GM23338 (cell line): ENCODE measurements around the gene ZBTB7C. TPM values are rescaled to one million over a fixed set of nuclear protein-coding genes. Genes with fewer than 3 reads are reported as not detected.

Source experiments
- ATAC-seq: fragments of 200-7000 bp; cut with Tn5 transposase; 3 replicates; pipeline ENCODE4 v1.9.1; 2020
- DNase-seq: peaks from one replicate; pipeline ENCODE4 v3.0.0-alpha.2; 2015; ENCODE audit warnings: low spot score
- H2AFZ ChIP-seq: fragments of 200-600 bp; sonication (generic); 2 replicates; pipeline ENCODE4 v1.8.0; 2016; ENCODE audit warnings: antibody characterized with exemption, mild to moderate bottlenecking, moderate library complexity
- H3F3A ChIP-seq: fragments of 200-600 bp; sonication (generic); replicated peaks from 2 replicates; pipeline ENCODE4 v1.8.0; 2017; ENCODE audit warnings: antibody characterized with exemption, mixed run types, low read depth
- H3K27ac ChIP-seq: fragments of 200-600 bp; sonication (generic); 2 replicates; pipeline ENCODE4 v1.6.1; 2016; ENCODE audit warnings: low read depth
- H3K27me3 ChIP-seq: fragments of 200-600 bp; sonication (generic); 2 replicates; pipeline ENCODE4 v1.8.0; 2016; ENCODE audit warnings: mild to moderate bottlenecking, mixed run types, moderate library complexity; ENCODE audit not compliant: insufficient read depth
- H3K36me3 ChIP-seq: fragments of 200-600 bp; sonication (generic); 2 replicates; pipeline ENCODE4 v1.8.0; 2016; ENCODE audit warnings: mild to moderate bottlenecking; ENCODE audit not compliant: insufficient read depth
- H3K4me1 ChIP-seq: fragments of 200-600 bp; sonication (generic); 2 replicates; pipeline ENCODE4 v1.8.0; 2016; ENCODE audit warnings: mild to moderate bottlenecking, moderate library complexity; ENCODE audit not compliant: insufficient read depth
- H3K4me2 ChIP-seq: fragments of 200-600 bp; sonication (generic); 2 replicates; pipeline ENCODE4 v1.7.1; 2017; ENCODE audit warnings: mixed run types
- H3K4me3 ChIP-seq: fragments of 200-600 bp; sonication (generic); 2 replicates; pipeline ENCODE4 v1.6.1; 2016; ENCODE audit warnings: mixed run types
- H3K79me2 ChIP-seq: fragments of 200-600 bp; sonication (generic); replicated peaks from 2 replicates; pipeline ENCODE4 v1.8.0; 2017; ENCODE audit warnings: mild to moderate bottlenecking; ENCODE audit not compliant: insufficient read depth
- H3K9me2 ChIP-seq: fragments of 200-600 bp; sonication (generic); 2 replicates; pipeline ENCODE4 v1.8.0; 2017; ENCODE audit not compliant: insufficient read depth
- H4K20me1 ChIP-seq: fragments of 200-600 bp; sonication (generic); replicated peaks from 2 replicates; pipeline ENCODE4 v1.8.0; 2017; ENCODE audit warnings: mild to moderate bottlenecking; ENCODE audit not compliant: insufficient read depth
- H3K27ac Mint-ChIP-seq: 2 replicates; pipeline ENCODE4 v1.8.0; 2020; ENCODE audit warnings: inconsistent platforms, mild to moderate bottlenecking, moderate library complexity, mixed read lengths
- H3K27me3 Mint-ChIP-seq: 3 replicates; pipeline ENCODE4 v1.8.0; 2022; ENCODE audit warnings: low read depth, mild to moderate bottlenecking, moderate library complexity, mixed read lengths, inconsistent platforms; ENCODE audit not compliant: insufficient read depth, poor library complexity
- H3K36me3 Mint-ChIP-seq: 3 replicates; pipeline ENCODE4 v1.8.0; 2021; ENCODE audit warnings: low read depth, mild to moderate bottlenecking, inconsistent platforms, moderate library complexity, mixed read lengths
- H3K4me1 Mint-ChIP-seq: 3 replicates; pipeline ENCODE4 v1.8.0; 2020; ENCODE audit warnings: mild to moderate bottlenecking, inconsistent platforms, mixed read lengths
- H3K4me3 Mint-ChIP-seq: 3 replicates; pipeline ENCODE4 v1.8.0; 2021; ENCODE audit warnings: moderate library complexity, mild to moderate bottlenecking, inconsistent platforms, mixed read lengths
- H3K9me3 Mint-ChIP-seq: 3 replicates; pipeline ENCODE4 v1.8.0; 2020; ENCODE audit warnings: moderate library complexity, mild to moderate bottlenecking, inconsistent platforms, mixed read lengths
- CREB1 ChIP-seq: fragments of 250-450 bp; sonication (Bioruptor Pico); IDR thresholded peaks from 2 replicates; pipeline ENCODE4 v1.5.0; 2020; ENCODE audit warnings: low read depth, mild to moderate bottlenecking, moderate library complexity
- CTCF ChIP-seq, 2 experiments: fragments of 200-600 bp in 1 of 2; sonication (generic) in 1 of 2; conservative IDR thresholded peaks; 2 replicates each; pipeline versions ENCODE4 v1.5.1 to v1.6.1; 2016 to 2017; ENCODE audit warnings: antibody characterized with exemption in 2 of 2, low read depth in 2 of 2, mild to moderate bottlenecking in 2 of 2, moderate library complexity in 1 of 2
- EZH2phosphoT487 ChIP-seq: fragments of 200-600 bp; sonication (generic); IDR thresholded peaks from one replicate; pipeline ENCODE4 v1.8.1; 2018; ENCODE audit warnings: antibody characterized with exemption; ENCODE audit not compliant: unreplicated experiment
- JUNB ChIP-seq: IDR thresholded peaks from one replicate; pipeline ENCODE4 v1.6.1; 2016; ENCODE audit warnings: antibody characterized with exemption; ENCODE audit not compliant: unreplicated experiment
- NANOG ChIP-seq: IDR thresholded peaks from 2 replicates; pipeline ENCODE4 v1.6.1; 2016; ENCODE audit warnings: antibody characterized with exemption, borderline replicate concordance
- POLR2AphosphoS5 ChIP-seq: IDR thresholded peaks from 2 replicates; pipeline ENCODE4 v1.6.1; 2016; ENCODE audit warnings: antibody characterized with exemption, low read depth
- REST ChIP-seq: IDR thresholded peaks from one replicate; pipeline ENCODE4 v1.6.1; 2018; ENCODE audit warnings: antibody characterized with exemption; ENCODE audit not compliant: unreplicated experiment
- STAT1 ChIP-seq: IDR thresholded peaks from one replicate; pipeline ENCODE4 v1.6.1; 2016; ENCODE audit warnings: antibody characterized with exemption; ENCODE audit not compliant: unreplicated experiment
- ZNF114 ChIP-seq: fragments of 250-450 bp; sonication (Bioruptor Pico); IDR thresholded peaks from 2 replicates; pipeline ENCODE4 v1.5.0; 2020; ENCODE audit warnings: mild to moderate bottlenecking, moderate library complexity
- ZNF331 ChIP-seq: fragments of 250-450 bp; sonication (Bioruptor Pico); IDR thresholded peaks from 2 replicates; pipeline ENCODE4 v1.5.0; 2020; ENCODE audit warnings: low read depth, mild to moderate bottlenecking, moderate library complexity
- ZNF462 ChIP-seq: fragments of 250-450 bp; sonication (Bioruptor Pico); IDR thresholded peaks from 2 replicates; pipeline ENCODE4 v1.5.0; 2020; ENCODE audit warnings: mild to moderate bottlenecking, moderate library complexity
- polyA plus RNA-seq: library from polyadenylated mRNA; unstranded; fragments of >200 nt; fragmentation: Nextera tagmentation; extraction: Ambion mirVana; gene quantifications from 2 replicates; pipeline ENCODE4 v1.2.1, GENCODE V29; 2016
- total RNA-seq: library from RNA; depleted of rRNA; stranded (reverse); fragments of >200 nt; shearing (Covaris generic); gene quantifications from 2 replicates; pipeline ENCODE4 v1.2.3, GENCODE V29; 2014

ZBTB7C gene
- total and polyA plus RNA-seq, 2 experiments from 2014 or later: 0.03 to 0.14 TPM

- TF ChIP-seq STAT1 (no peak), REST (no peak)
These were observed 293.2 kb downstream of the ZBTB7C start (continued) for GRCh38 chr18:48116017-48116416.

GRCh38 chr18:48113691-48114090 is 295.5 kb downstream of the ZBTB7C start:
- no peaks in the 10 kb centered on the region for H3K36me3 Mint-ChIP-seq
- Histone ChIP-seq H3K36me3 (no peaks in the 10 kb centered on the region), H3K4me2 (no peak overlapping the region), H3K9me2 (no peaks in the 10 kb centered on the region), H2AFZ (no peak overlapping the region), H3K4me3 (no peak overlapping the region), H3K27me3 (no peaks in the 10 kb centered on the region), H3K79me2 (no peaks in the 10 kb centered on the region), H3K4me1 (peaks cover 16% of the 10 kb centered on the region), H3K27ac (no peak overlapping the region), H3F3A (no peaks in the 10 kb centered on the region), H4K20me1 (no peaks in the 10 kb centered on the region)
- H3K27me3 Mint-ChIP-seq: no peaks in the 10 kb centered on the region
- no peak for DNase-seq
- no peak overlapping the region for H3K27ac Mint-ChIP-seq
- no peaks in the 10 kb centered on the region for H3K9me3 Mint-ChIP-seq
- peaks cover 25% of the 10 kb centered on the region for H3K4me1 Mint-ChIP-seq
- no peak for ATAC-seq
- no peak overlapping the region for H3K4me3 Mint-ChIP-seq
- TF ChIP-seq ZNF114 (CRISPR knock-in tag) (no peak), ZNF462 (CRISPR knock-in tag) (no peak), JUNB (no peak), REST (no peak), STAT1 (no peak), POLR2AphosphoS5 (no peak), ZNF331 (CRISPR knock-in tag) (no peak), NANOG (no peak), CREB1 (CRISPR knock-in tag) (no peak), CTCF (conservative IDR thresholded peaks at IDR 0.05; ENCODE audit: low read depth in 2 of 2) (no peak), EZH2phosphoT487 (no peak)
